Smooth muscle cell (in vitro differentiated cells): ENCODE measurements around the gene TMEM123. TPM values are rescaled to one million over a fixed set of nuclear protein-coding genes. Genes with fewer than 3 reads are reported as not detected.

ENCODE experiments used
- DNase-seq: peaks from one replicate; lab custom pipeline; 2025; ENCODE audit not compliant: unreplicated experiment; lab: John Stamatoyannopoulos, UW
- H2AFZ ChIP-seq: fragments of 200-600 bp; sonication (generic); 2 replicates; pipeline ENCODE4 v1.6.0; 2016; ENCODE audit warnings: antibody characterized with exemption, low read depth, mild to moderate bottlenecking
- H3F3A ChIP-seq: fragments of 200-600 bp; sonication (generic); 2 replicates; pipeline ENCODE4 v1.6.0; 2017; ENCODE audit warnings: antibody characterized with exemption, low read depth
- H3K27ac ChIP-seq: fragments of 200-600 bp; sonication (generic); 2 replicates; pipeline ENCODE4 v1.5.1; 2016; ENCODE audit warnings: low read depth, mild to moderate bottlenecking
- H3K27me3 ChIP-seq: fragments of 200-600 bp; sonication (generic); 2 replicates; pipeline ENCODE4 v1.6.1; 2016; ENCODE audit warnings: low read depth, mild to moderate bottlenecking
- H3K36me3 ChIP-seq: fragments of 200-600 bp; sonication (generic); 2 replicates; pipeline ENCODE4 v1.5.1; 2016; ENCODE audit warnings: low read depth
- H3K4me1 ChIP-seq: fragments of 200-600 bp; sonication (generic); 2 replicates; pipeline ENCODE4 v1.5.1; 2016; ENCODE audit warnings: low read depth
- H3K4me2 ChIP-seq: fragments of 200-600 bp; sonication (generic); 2 replicates; pipeline ENCODE4 v1.6.0; 2016; ENCODE audit warnings: mild to moderate bottlenecking
- H3K4me3 ChIP-seq: fragments of 200-600 bp; sonication (generic); 2 replicates; pipeline ENCODE4 v1.5.1; 2016; ENCODE audit warnings: mild to moderate bottlenecking
- H3K79me2 ChIP-seq: fragments of 200-600 bp; sonication (generic); 2 replicates; pipeline ENCODE4 v1.6.0; 2016; ENCODE audit warnings: low read depth, mild to moderate bottlenecking
- H3K9ac ChIP-seq: fragments of 200-600 bp; sonication (generic); 2 replicates; pipeline ENCODE4 v1.6.0; 2016; ENCODE audit warnings: low read depth
- H3K9me3 ChIP-seq: fragments of 200-600 bp; sonication (generic); replicated peaks from 2 replicates; pipeline ENCODE4 v1.5.1; 2016; ENCODE audit warnings: low read depth
- H4K20me1 ChIP-seq: fragments of 200-600 bp; sonication (generic); 2 replicates; pipeline ENCODE4 v1.6.0; 2016; ENCODE audit warnings: low read depth
- CTCF ChIP-seq: fragments of 200-600 bp; sonication (generic); IDR thresholded peaks from 2 replicates; pipeline ENCODE4 v1.5.1; 2017; ENCODE audit warnings: borderline replicate concordance, mild to moderate bottlenecking, antibody characterized with exemption; ENCODE audit not compliant: insufficient read depth, poor library complexity, severe bottlenecking
- WGBS: methylation state at CpG from one replicate; pipeline ENCODE4 v1.1.7; 2016; ENCODE audit warnings: low lambda C conversion rate; 5-methylcytosine and 5-hydroxymethylcytosine counted together
- polyA plus RNA-seq: library from polyadenylated mRNA; unstranded; fragments of >200 nt; fragmentation: Nextera tagmentation; extraction: Ambion mirVana; gene quantifications from 2 replicates; pipeline ENCODE4 v1.2.1, GENCODE V29; 2016
- total RNA-seq: library from RNA; depleted of rRNA; stranded (reverse); fragments of >200 nt; gene quantifications from 2 replicates; pipeline ENCODE4 v1.2.3, GENCODE V29; 2014

Gene TMEM123
- total and polyA plus RNA-seq, 2 experiments from 2014 or later: 38.8 to 78.8 TPM

- H3K4me2 ChIP-seq: no peak overlapping the region
- H3K79me2 ChIP-seq: no peaks in the 10 kb centered on the region
- no peak for DNase-seq
- H3K27me3 ChIP-seq: no peaks in the 10 kb centered on the region
- no peaks in the 10 kb centered on the region for H3F3A ChIP-seq
- no peak for TF ChIP-seq CTCF
- H3K9ac ChIP-seq: no peak overlapping the region
- no peaks in the 10 kb centered on the region for H4K20me1 ChIP-seq
- H3K9me3 ChIP-seq: no peaks in the 10 kb centered on the region
- H3K4me1 ChIP-seq: no peaks in the 10 kb centered on the region
- H3K4me3 ChIP-seq: no peak overlapping the region
- WGBS: 50% methylated on average over 3 of the region's 3 CpGs
- no peak overlapping the region for H2AFZ ChIP-seq
- no peak overlapping the region for H3K27ac ChIP-seq
- no peaks in the 10 kb centered on the region for H3K36me3 ChIP-seq
These were observed 29.9 kb upstream of the TMEM123 start for GRCh38 chr11:102482433-102482832.

- H3K27me3 ChIP-seq: no peaks in the 10 kb centered on the region
- WGBS: 94% methylated on average over 2 of the region's 2 CpGs
- H3K27ac ChIP-seq: no peak overlapping the region
- no peaks in the 10 kb centered on the region for H3K9me3 ChIP-seq
- H3K4me2 ChIP-seq: no peak overlapping the region
- H3K79me2 ChIP-seq: no peaks in the 10 kb centered on the region
- H3K4me3 ChIP-seq: no peak overlapping the region
- H2AFZ ChIP-seq: no peak overlapping the region
- H3K36me3 ChIP-seq: no peaks in the 10 kb centered on the region
- H3F3A ChIP-seq: no peaks in the 10 kb centered on the region
- no peak overlapping the region for H3K9ac ChIP-seq
- H3K4me1 ChIP-seq: peaks cover 13% of the 10 kb centered on the region
- H4K20me1 ChIP-seq: no peaks in the 10 kb centered on the region
- no peak for DNase-seq
- TF ChIP-seq CTCF: no peak
These were observed 27.2 kb upstream of the TMEM123 start for GRCh38 chr11:102479733-102480132.

DNA sequence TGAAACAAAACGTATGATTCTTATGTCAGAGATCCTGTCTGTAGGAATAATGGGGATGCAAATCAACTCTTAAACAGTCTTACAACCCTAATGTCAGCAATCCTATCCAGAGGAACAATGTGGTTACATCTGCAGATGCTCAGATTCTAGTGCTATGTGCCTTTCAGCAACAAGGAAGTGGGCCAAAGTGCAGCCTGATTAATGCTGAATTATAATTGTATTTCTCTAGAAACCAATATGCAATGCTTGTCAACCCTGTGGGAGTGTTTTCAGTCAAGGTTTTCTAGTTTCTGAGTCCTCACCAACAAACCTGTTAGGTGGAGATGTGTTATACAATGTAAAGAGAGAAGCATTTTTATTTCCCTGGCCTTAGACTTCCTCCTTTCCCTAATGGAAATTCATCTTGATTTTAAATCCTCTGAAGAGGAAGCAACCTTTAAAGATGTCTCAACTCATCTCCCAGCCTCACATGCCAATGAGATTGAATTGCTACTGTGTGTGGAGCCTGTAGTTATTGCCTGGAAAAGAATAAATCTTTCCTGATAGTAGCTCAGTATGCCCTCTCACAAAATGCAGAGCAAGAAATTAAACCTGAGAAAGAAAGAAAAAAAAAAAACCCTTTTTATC is 26.2 kb upstream of the TMEM123 start:
- H4K20me1 ChIP-seq: no peaks in the 10 kb centered on the region
- no peak for DNase-seq
- no peaks in the 10 kb centered on the region for H3F3A ChIP-seq
- H3K27ac ChIP-seq: no peak overlapping the region
- no peaks in the 10 kb centered on the region for H3K79me2 ChIP-seq
- no peak overlapping the region for H2AFZ ChIP-seq
- TF ChIP-seq CTCF: no peak
- no peaks in the 10 kb centered on the region for H3K9me3 ChIP-seq
- no peak overlapping the region for H3K4me3 ChIP-seq
- 94% methylated on average over 1 of the region's 1 CpG for WGBS
- no peak overlapping the region for H3K9ac ChIP-seq
- peaks cover 13% of the 10 kb centered on the region for H3K4me1 ChIP-seq
- no peaks in the 10 kb centered on the region for H3K36me3 ChIP-seq
- H3K4me2 ChIP-seq: no peak overlapping the region
- no peaks in the 10 kb centered on the region for H3K27me3 ChIP-seq

- no peaks in the 10 kb centered on the region for H3K36me3 ChIP-seq
- no peak for DNase-seq
- no peaks in the 10 kb centered on the region for H3K79me2 ChIP-seq
- no peaks in the 10 kb centered on the region for H3K27me3 ChIP-seq
- no peak overlapping the region for H3K27ac ChIP-seq
- peak overlapping the region; percentile 91 for H2AFZ ChIP-seq
- no peak for TF ChIP-seq CTCF
- no peak overlapping the region for H3K4me3 ChIP-seq
- H3K4me2 ChIP-seq: peak overlapping the region; percentile 38
- H3K9me3 ChIP-seq: no peaks in the 10 kb centered on the region
- no peaks in the 10 kb centered on the region for H4K20me1 ChIP-seq
- H3K4me1 ChIP-seq: peaks cover 13% of the 10 kb centered on the region
- H3K9ac ChIP-seq: no peak overlapping the region
- WGBS: 17% methylated on average over 1 of the region's 1 CpG
- H3F3A ChIP-seq: no peaks in the 10 kb centered on the region
These were observed 24.2 kb upstream of the TMEM123 start for GRCh38 chr11:102476812-102477211.
